HPDE6-E6E7 (cell line): ENCODE measurements around the gene NPIPA8.
"Not testable (repeated sequence)": the region's sequence is repeated elsewhere in the genome, so short reads cannot be mapped to it uniquely, and the experiment has no call there.

ENCODE experiments used
- DNase-seq: peaks from one replicate; pipeline ENCODE4 v3.0.0; 2011; ENCODE audit warnings: missing footprints; ENCODE audit errors: extremely low spot score

Gene NPIPA8

DNA sequence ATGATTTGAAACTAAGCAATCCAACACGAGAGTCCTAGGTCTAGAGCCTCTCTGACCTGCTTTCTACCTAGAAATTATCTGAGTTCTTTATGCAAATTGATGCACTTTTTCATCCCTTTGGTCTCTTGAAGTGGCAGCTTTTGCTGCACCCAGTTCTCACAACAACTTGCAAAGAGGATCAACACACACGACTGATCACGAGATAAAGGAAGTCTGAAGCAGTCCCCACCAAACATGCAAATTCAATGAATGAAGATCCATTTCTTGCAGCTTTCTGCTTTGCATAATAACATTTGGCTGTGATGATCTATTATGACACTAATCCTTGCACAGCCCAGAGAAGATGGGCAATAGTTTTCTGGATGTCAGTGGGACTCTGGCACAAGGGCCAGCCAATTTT, 56.2 kb downstream of the NPIPA8 start:
- not testable (repeated sequence) for DNase-seq

DNA sequence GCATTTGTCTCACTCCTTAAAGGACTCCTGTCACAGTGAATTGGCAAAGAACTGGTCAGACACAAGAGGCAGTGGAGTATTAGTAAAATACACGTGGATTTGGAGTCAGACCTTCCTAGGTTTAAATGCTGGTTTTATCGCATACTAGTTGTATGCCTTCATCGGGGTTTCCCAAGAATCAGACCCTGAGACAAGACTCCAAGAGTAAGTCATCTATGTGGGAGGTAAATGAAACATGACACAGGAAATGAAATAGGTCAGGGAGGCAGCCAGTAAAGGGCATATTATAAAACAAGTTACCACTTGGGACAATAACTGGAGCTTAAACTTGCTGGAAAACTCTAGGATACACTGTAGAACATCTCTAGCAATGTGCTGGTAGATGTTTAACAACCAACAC, 59.8 kb downstream of the NPIPA8 start:
- not testable (repeated sequence) for DNase-seq

DNA sequence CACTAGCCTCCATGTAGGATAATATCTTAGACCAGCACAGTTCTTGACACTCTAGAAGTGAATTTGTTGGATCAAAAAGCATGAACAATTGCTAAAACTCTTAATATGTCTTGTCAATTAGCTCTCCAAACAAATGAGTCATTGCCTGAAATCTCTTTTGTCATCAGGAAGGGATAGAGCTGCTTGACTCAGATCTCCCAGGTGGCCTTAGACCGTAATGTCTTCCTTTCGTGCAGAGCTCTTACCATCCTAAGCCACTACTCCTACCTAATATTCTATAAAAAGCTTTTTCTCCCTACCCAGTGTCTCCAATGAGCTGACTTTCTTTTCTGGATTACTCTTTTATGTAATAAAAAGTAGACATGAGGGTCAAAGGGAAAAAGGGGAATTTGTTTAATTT, 66.4 kb downstream of the NPIPA8 start:
- DNase-seq, result not testable (repeated sequence)
